Measurements from ENCODE around the gene FGL2.
A peak's percentile ranks its signal among the peaks of the same experiment; 100 is the strongest.
"Not testable (repeated sequence)": the region's sequence is repeated elsewhere in the genome, so short reads cannot be mapped to it uniquely, and the experiment has no call there.

The FGL2 gene

GRCh38 chr7:77232467-77232866 is 32.8 kb upstream of the FGL2 start:
- in situ Hi-C loops (cut with HindIII; ENCODE audit: low pct_unique_long_range_greater_than_20kb, low sequenced_read_pairs), result no loop called here
- no peak for DNase-seq (ENCODE audit: low read depth in 1 of 2, low spot score in 1 of 2)

GRCh38 chr7:77228795-77229194 is 29.2 kb upstream of the FGL2 start:
- in situ Hi-C loops (cut with HindIII; ENCODE audit: low pct_unique_long_range_greater_than_20kb, low sequenced_read_pairs); DNase-seq (ENCODE audit: low read depth in 1 of 2, low spot score in 1 of 2): not testable (repeated sequence)

More at GRCh38 chr7:77232467-77232866, 32.8 kb upstream of the FGL2 start:
- no peak for TF ChIP-seq JUND (IDR thresholded peaks at IDR 0.05; ENCODE audit: low read depth)

GRCh38 chr7:77226357-77226839 is 26.8 kb upstream of the FGL2 start:
- in situ Hi-C loops (cut with HindIII; ENCODE audit: low pct_unique_long_range_greater_than_20kb, low sequenced_read_pairs), result no loop called here
- no peak for DNase-seq (ENCODE audit: low read depth in 1 of 2, low spot score in 1 of 2)
- no peak for TF ChIP-seq JUND (IDR thresholded peaks at IDR 0.05; ENCODE audit: low read depth)

- no peak for DNase-seq (ENCODE audit: low read depth in 1 of 2, low spot score in 1 of 2)
- in situ Hi-C loops (cut with HindIII; ENCODE audit: low pct_unique_long_range_greater_than_20kb, low sequenced_read_pairs), result no loop called here
- no peak for TF ChIP-seq JUND (IDR thresholded peaks at IDR 0.05; ENCODE audit: low read depth)
Measured at GRCh38 chr7:77223261-77223660, 23.6 kb upstream of the FGL2 start.

- TF ChIP-seq JUND (IDR thresholded peaks at IDR 0.05; ENCODE audit: low read depth), result no peak
- DNase-seq (ENCODE audit: low read depth in 1 of 2, low spot score in 1 of 2), result no peak
- in situ Hi-C loops (cut with HindIII; ENCODE audit: low pct_unique_long_range_greater_than_20kb, low sequenced_read_pairs), result no loop called here
Measured at GRCh38 chr7:77222819-77223218, 23.2 kb upstream of the FGL2 start.

GRCh38 chr7:77222065-77222464 is 22.4 kb upstream of the FGL2 start:
- in situ Hi-C loops (cut with HindIII; ENCODE audit: low pct_unique_long_range_greater_than_20kb, low sequenced_read_pairs), result no loop called here
- DNase-seq (ENCODE audit: low read depth in 1 of 2, low spot score in 1 of 2), result no peak
- TF ChIP-seq JUND (IDR thresholded peaks at IDR 0.05; ENCODE audit: low read depth), result no peak

GRCh38 chr7:77219701-77220331 is 20.2 kb upstream of the FGL2 start:
- peak in 1 of 2 experiments; percentile 16 for DNase-seq (ENCODE audit: low read depth in 1 of 2, low spot score in 1 of 2)
- in situ Hi-C loops (cut with HindIII; ENCODE audit: low pct_unique_long_range_greater_than_20kb, low sequenced_read_pairs), result not testable (repeated sequence)

GRCh38 chr7:77217474-77218185 is 18.0 kb upstream of the FGL2 start:
- in situ Hi-C loops (cut with HindIII; ENCODE audit: low pct_unique_long_range_greater_than_20kb, low sequenced_read_pairs), result no loop called here
- DNase-seq (ENCODE audit: low read depth in 1 of 2, low spot score in 1 of 2), result no peak
- TF ChIP-seq JUND (IDR thresholded peaks at IDR 0.05; ENCODE audit: low read depth), result no peak

GRCh38 chr7:77216181-77216845 is 16.7 kb upstream of the FGL2 start:
- TF ChIP-seq JUND (IDR thresholded peaks at IDR 0.05; ENCODE audit: low read depth), result no peak
- DNase-seq (ENCODE audit: low read depth in 1 of 2, low spot score in 1 of 2), result no peak
- in situ Hi-C loops (cut with HindIII; ENCODE audit: low pct_unique_long_range_greater_than_20kb, low sequenced_read_pairs), result no loop called here

- peak in 1 of 2 experiments; percentile 10 for DNase-seq (ENCODE audit: low read depth in 1 of 2, low spot score in 1 of 2)
- no peak for TF ChIP-seq JUND (IDR thresholded peaks at IDR 0.05; ENCODE audit: low read depth)
- in situ Hi-C loops (cut with HindIII; ENCODE audit: low pct_unique_long_range_greater_than_20kb, low sequenced_read_pairs), result no loop called here
Measured at GRCh38 chr7:77209479-77210139, 10.0 kb upstream of the FGL2 start.

- no peak for DNase-seq (ENCODE audit: low read depth in 1 of 2, low spot score in 1 of 2)
- no peak for TF ChIP-seq JUND (IDR thresholded peaks at IDR 0.05; ENCODE audit: low read depth)
- in situ Hi-C loops (cut with HindIII; ENCODE audit: low pct_unique_long_range_greater_than_20kb, low sequenced_read_pairs), result no loop called here
Measured at GRCh38 chr7:77208416-77208815, 8.8 kb upstream of the FGL2 start.

GRCh38 chr7:77205706-77206105 is 6.1 kb upstream of the FGL2 start:
- in situ Hi-C loops (cut with HindIII; ENCODE audit: low pct_unique_long_range_greater_than_20kb, low sequenced_read_pairs), result no loop called here
- TF ChIP-seq JUND (IDR thresholded peaks at IDR 0.05; ENCODE audit: low read depth), result no peak
- no peak for DNase-seq (ENCODE audit: low read depth in 1 of 2, low spot score in 1 of 2)
